ENCODE results near the gene ATF4. TPM values are rescaled to one million over a fixed set of nuclear protein-coding genes. Genes with fewer than 3 reads are reported as not detected.

Gene ATF4
- total RNA-seq, 1 experiment from 2014 or later = 230 TPM

DNA sequence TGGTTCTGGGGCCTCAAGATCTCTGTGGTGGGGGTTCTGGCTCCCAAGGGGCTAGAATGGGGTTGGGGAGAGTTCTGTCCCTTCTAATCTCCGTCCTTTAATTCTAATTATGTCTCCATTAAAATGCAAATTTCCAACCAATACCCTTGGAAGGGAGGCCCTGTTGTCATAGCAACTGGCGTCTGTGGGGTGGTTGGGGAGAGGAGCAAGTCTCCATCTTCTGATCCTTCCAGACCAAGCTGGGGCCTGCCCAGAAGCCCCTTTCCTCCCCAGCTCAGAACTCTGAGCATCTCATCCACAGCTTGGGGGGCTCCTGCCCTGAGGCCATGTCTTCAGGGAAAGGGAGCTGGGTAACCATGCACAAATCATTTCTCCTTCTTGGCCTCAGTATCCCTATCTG lies 17.6 kb downstream of the ATF4 start:
- H3K4me1 ChIP-seq (ENCODE audit: insufficient read depth, low read length) = 0 out of 2 replicates have a peak, but pooled peaks cover 4% of the 10 kb centered on the region
- no peaks in the 10 kb centered on the region for H3K27me3 ChIP-seq (ENCODE audit: low read length)
- no peak overlapping the region for H3K9ac ChIP-seq (ENCODE audit: low read length)
- no peaks in the 10 kb centered on the region for H3K9me2 ChIP-seq (replicated peaks; ENCODE audit: low read length)
- ChIA-PET CTCF (no interaction called here), POLR2A (ENCODE audit: unreplicated experiment) (no interaction called here)
- intact Hi-C loops (cut with micrococcal nuclease) = no loop called here
- BruUV-seq (replicated peaks) = no TSS peak
- H3K79me2 ChIP-seq (ENCODE audit: low read length) = no peaks in the 10 kb centered on the region
- no peaks in the 10 kb centered on the region for H3F3A ChIP-seq (ENCODE audit: low read length, unreplicated experiment)
- DNase-seq (no peak), ATAC-seq (no peak)
- H2AFZ ChIP-seq (ENCODE audit: low read length) = no peak overlapping the region
- no peaks in the 10 kb centered on the region for H3K36me3 ChIP-seq (ENCODE audit: low read depth, low read length)
- no peak overlapping the region for H3K4me3 ChIP-seq (ENCODE audit: low read length)
- H4K20me1 ChIP-seq (ENCODE audit: low read length) = no peaks in the 10 kb centered on the region
- H3K9me3 ChIP-seq (ENCODE audit: low read length) = no peaks in the 10 kb centered on the region
- no peak overlapping the region for H3K4me2 ChIP-seq (ENCODE audit: low read length)
- H3K27ac ChIP-seq (ENCODE audit: low read length) = no peak overlapping the region
- TF ChIP-seq CTCF (conservative IDR thresholded peaks at IDR 0.05; ENCODE audit: low read depth, low read length) (no peak), EZH2phosphoT487 (IDR thresholded peaks at IDR 0.05; ENCODE audit: borderline replicate concordance, low read length) (no peak), EZH2 (IDR thresholded peaks at IDR 0.05; ENCODE audit: low read length, unreplicated experiment) (no peak)

- intact Hi-C loops (cut with micrococcal nuclease) = no loop called here
- no peaks in the 10 kb centered on the region for H3F3A ChIP-seq (ENCODE audit: low read length, unreplicated experiment)
- H3K36me3 ChIP-seq (ENCODE audit: low read depth, low read length) = no peaks in the 10 kb centered on the region
- POLR2A ChIA-PET (ENCODE audit: unreplicated experiment) = no interaction called here
- no peaks in the 10 kb centered on the region for H3K9me3 ChIP-seq (ENCODE audit: low read length)
- no peaks in the 10 kb centered on the region for H4K20me1 ChIP-seq (ENCODE audit: low read length)
- no peaks in the 10 kb centered on the region for H3K79me2 ChIP-seq (ENCODE audit: low read length)
- H3K27ac ChIP-seq (ENCODE audit: low read length) = no peak overlapping the region
- no peak for TF ChIP-seq EZH2 (IDR thresholded peaks at IDR 0.05; ENCODE audit: low read length, unreplicated experiment)
- TF ChIP-seq CTCF (conservative IDR thresholded peaks at IDR 0.05; ENCODE audit: low read depth, low read length) = peak; percentile 65
- TF ChIP-seq EZH2phosphoT487 (IDR thresholded peaks at IDR 0.05; ENCODE audit: borderline replicate concordance, low read length) = no peak
- H2AFZ ChIP-seq (ENCODE audit: low read length) = no peak overlapping the region
- CTCF ChIA-PET = interaction anchor here (0.6 kb wide), 2 partner anchors 579 to 783 kb away, joined by 3 read pairs; no protein-coding TSS in a partner anchor
- H3K9ac ChIP-seq (ENCODE audit: low read length) = no peak overlapping the region
- H3K4me3 ChIP-seq (ENCODE audit: low read length) = no peak overlapping the region
- no TSS peak for BruUV-seq (replicated peaks)
- DNase-seq (peak; percentile 19), ATAC-seq (peak; percentile 37; the same call in 1 of the 2 replicates)
- H3K9me2 ChIP-seq (replicated peaks; ENCODE audit: low read length) = no peaks in the 10 kb centered on the region
- no peaks in the 10 kb centered on the region for H3K27me3 ChIP-seq (ENCODE audit: low read length)
- no peak overlapping the region for H3K4me2 ChIP-seq (ENCODE audit: low read length)
- peaks cover 4% of the 10 kb centered on the region; the same call in 1 of the 2 replicates for H3K4me1 ChIP-seq (ENCODE audit: insufficient read depth, low read length)
These were observed 22.7 kb downstream of the ATF4 start for GRCh38 chr22:39543095-39543494.

DNA sequence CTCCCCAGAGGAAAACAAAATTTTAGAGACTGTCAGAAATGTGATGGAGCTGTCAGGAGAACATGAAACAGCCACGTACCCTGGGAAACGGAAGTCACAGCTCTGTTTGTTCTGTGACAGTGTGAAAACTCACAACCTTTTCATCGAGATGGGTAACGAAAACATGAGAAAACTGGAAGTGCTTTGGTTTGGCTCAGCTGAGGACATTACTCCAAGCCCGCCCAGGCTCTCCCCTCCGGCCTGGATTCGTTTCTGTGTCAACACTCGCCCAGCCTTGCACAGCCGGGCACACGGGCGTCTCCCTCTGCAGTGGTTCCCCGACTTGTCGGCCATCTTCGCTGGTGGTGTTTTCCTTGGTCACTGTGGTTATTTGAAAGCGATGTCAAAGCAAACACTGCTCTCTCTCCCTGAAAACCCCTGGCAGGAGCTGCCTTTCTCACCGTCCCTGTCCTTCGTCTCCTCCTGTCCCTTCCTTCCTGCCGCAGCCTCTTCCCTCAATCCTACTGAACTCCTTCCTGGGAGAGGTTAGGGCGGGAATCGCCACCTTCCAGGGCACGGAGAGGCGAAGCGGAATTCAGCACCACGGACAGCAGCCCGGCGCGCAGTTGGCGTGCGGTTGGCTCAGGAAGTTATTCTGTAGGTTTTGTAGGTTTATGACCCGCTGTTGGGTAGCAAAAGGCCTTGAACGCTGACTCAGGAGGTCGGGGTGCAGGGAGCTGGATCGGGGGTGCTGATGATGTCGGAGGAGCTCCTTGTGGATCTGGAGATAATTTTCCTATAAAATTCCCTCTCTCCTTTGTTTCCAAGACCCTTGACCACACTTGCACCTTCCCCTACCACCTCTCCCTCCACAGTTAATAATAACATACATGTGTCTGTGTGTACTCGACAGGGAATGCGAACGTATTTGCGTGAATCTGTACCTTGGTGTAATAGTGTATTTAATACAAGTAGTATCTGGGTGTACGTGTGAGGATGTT lies 25.3 kb downstream of the ATF4 start:
- H2AFZ ChIP-seq (ENCODE audit: low read length) = no peak overlapping the region
- no peaks in the 10 kb centered on the region for H3K9me3 ChIP-seq (ENCODE audit: low read length)
- H4K20me1 ChIP-seq (ENCODE audit: low read length) = no peaks in the 10 kb centered on the region
- POLR2A ChIA-PET (ENCODE audit: unreplicated experiment) = no interaction called here
- DNase-seq (no peak), ATAC-seq (no peak)
- no peaks in the 10 kb centered on the region for H3K9me2 ChIP-seq (replicated peaks; ENCODE audit: low read length)
- H3K9ac ChIP-seq (ENCODE audit: low read length) = no peak overlapping the region
- CTCF ChIA-PET = no interaction called here
- H3K4me3 ChIP-seq (ENCODE audit: low read length) = no peak overlapping the region
- H3K27ac ChIP-seq (ENCODE audit: low read length) = no peak overlapping the region
- no TSS peak for BruUV-seq (replicated peaks)
- H3K27me3 ChIP-seq (ENCODE audit: low read length) = peaks cover 10% of the 10 kb centered on the region; the same call in 1 of the 2 replicates
- H3K36me3 ChIP-seq (ENCODE audit: low read depth, low read length) = no peaks in the 10 kb centered on the region
- intact Hi-C loops (cut with micrococcal nuclease) = no loop called here
- H3K79me2 ChIP-seq (ENCODE audit: low read length) = no peaks in the 10 kb centered on the region
- H3F3A ChIP-seq (ENCODE audit: low read length, unreplicated experiment) = no peaks in the 10 kb centered on the region
- TF ChIP-seq CTCF (conservative IDR thresholded peaks at IDR 0.05; ENCODE audit: low read depth, low read length) = no peak
- no peak for TF ChIP-seq EZH2phosphoT487 (IDR thresholded peaks at IDR 0.05; ENCODE audit: borderline replicate concordance, low read length)
- no peak for TF ChIP-seq EZH2 (IDR thresholded peaks at IDR 0.05; ENCODE audit: low read length, unreplicated experiment)
- H3K4me1 ChIP-seq (ENCODE audit: insufficient read depth, low read length) = peaks cover 4% of the 10 kb centered on the region; the same call in 1 of the 2 replicates
- H3K4me2 ChIP-seq (ENCODE audit: low read length) = no peak overlapping the region
